ENCODE measurements around the gene GREB1L. TPM values are rescaled to one million over a fixed set of nuclear protein-coding genes. Genes with fewer than 3 reads are reported as not detected.

The GREB1L gene
- polyA plus RNA-seq, 1 experiment, result 2.7 TPM

- CTCF ChIA-PET, result interaction anchor here (0.6 to 3.2 kb wide), 6 partner anchors 11 to 307 kb away, joined by 3 to 17 read pairs (median 4); partner anchors contain the start of gene ESCO1
- TF ChIP-seq CTCF (IDR thresholded peaks at IDR 0.05; ENCODE audit: insufficient read depth, low read depth, low read length), result no peak
- POLR2A ChIA-PET, result no interaction called here
- no peak for DNase-seq (ENCODE audit: low read depth)
- H3K36me3 ChIP-seq (ENCODE audit: control insufficient read depth, insufficient read depth, low read length), result no peaks in the 10 kb centered on the region; the same call in 1 of the 2 replicates
- no peak overlapping the region for H3K4me3 ChIP-seq (ENCODE audit: low read depth, low read length)
- H3K27me3 ChIP-seq (ENCODE audit: control insufficient read depth, insufficient read depth, low read length), result no peaks in the 10 kb centered on the region
Observed at GRCh38 chr18:21502661-21503060, 260.6 kb downstream of the GREB1L start.

DNA sequence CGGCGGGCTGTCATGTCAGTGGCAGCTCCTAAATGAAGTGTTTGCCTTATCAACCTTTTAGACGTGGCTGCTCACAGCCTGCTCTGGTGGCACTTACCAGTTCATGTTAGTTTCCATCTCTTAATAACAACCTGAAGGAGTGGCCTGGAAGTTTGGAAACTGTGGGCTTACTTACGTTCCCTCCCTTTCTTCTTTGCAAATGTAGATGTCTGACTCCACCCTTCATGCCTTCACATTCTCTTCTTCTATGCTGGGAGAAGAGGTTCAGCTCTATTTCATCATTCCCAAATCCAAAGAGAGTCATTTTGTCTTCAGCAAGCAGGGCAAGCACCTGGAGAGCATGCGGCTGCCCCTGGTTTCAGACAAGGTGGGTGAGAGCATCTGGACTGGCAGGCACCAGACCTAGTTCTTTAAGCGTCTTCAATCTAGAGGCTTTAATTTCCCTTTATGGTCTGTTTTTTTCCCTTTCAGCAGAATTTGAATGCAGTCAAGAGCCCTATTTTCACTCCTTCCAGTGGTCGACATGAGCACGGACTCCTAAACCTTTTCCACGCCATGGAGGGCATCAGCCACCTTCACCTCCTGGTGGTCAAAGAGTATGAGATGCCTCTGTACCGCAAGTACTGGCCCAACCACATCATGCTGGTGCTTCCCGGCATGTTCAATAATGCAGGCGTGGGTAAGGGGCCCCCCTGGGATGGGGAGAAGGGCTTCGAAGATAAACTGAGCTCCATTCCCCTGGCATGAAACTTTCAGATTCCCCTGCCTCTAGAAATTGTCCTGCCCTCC is 266.1 kb downstream of the GREB1L start:
- no peaks in the 10 kb centered on the region for H3K27me3 ChIP-seq (ENCODE audit: control insufficient read depth, insufficient read depth, low read length)
- H3K4me3 ChIP-seq (ENCODE audit: low read depth, low read length), result no peak overlapping the region
- ChIA-PET CTCF (interaction anchor here (1.0 to 1.2 kb wide), 2 partner anchors 11 to 314 kb away, joined by 3 read pairs; no protein-coding TSS in a partner anchor), POLR2A (no interaction called here)
- TF ChIP-seq CTCF (IDR thresholded peaks at IDR 0.05; ENCODE audit: insufficient read depth, low read depth, low read length), result no peak
- no peaks in the 10 kb centered on the region; the same call in 1 of the 2 replicates for H3K36me3 ChIP-seq (ENCODE audit: control insufficient read depth, insufficient read depth, low read length)
- DNase-seq (ENCODE audit: low read depth), result no peak

DNA sequence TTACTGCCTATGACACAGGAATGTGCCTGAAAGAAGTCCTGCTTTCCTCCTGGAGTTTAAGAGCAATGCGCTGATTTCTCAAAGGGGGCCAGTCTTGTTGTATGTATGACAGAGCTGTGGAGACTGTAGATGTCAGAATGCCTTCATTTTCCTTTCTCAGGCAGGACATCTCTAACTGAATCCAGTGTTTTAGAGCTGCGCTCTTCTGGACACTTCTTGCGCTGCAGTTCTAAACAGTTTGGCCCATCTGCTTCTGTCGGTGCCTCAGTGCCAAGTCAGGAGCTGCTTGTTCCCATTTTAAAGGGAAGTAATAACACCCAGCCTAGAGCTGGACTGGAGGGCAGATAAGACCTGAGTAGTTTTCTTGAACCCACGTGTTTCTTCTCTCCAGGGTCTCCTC is 267.0 kb downstream of the GREB1L start:
- TF ChIP-seq CTCF (IDR thresholded peaks at IDR 0.05; ENCODE audit: insufficient read depth, low read depth, low read length), result no peak
- CTCF ChIA-PET, result interaction anchor here (0.7 to 1.0 kb wide), 2 partner anchors 10 to 314 kb away, joined by 3 read pairs; no protein-coding TSS in a partner anchor
- Histone ChIP-seq H3K27me3 (ENCODE audit: control insufficient read depth, insufficient read depth, low read length) (no peaks in the 10 kb centered on the region), H3K4me3 (ENCODE audit: low read depth, low read length) (no peak overlapping the region), H3K36me3 (ENCODE audit: control insufficient read depth, insufficient read depth, low read length) (no peaks in the 10 kb centered on the region; the same call in 1 of the 2 replicates)
- POLR2A ChIA-PET, result no interaction called here
- no peak for DNase-seq (ENCODE audit: low read depth)

DNA sequence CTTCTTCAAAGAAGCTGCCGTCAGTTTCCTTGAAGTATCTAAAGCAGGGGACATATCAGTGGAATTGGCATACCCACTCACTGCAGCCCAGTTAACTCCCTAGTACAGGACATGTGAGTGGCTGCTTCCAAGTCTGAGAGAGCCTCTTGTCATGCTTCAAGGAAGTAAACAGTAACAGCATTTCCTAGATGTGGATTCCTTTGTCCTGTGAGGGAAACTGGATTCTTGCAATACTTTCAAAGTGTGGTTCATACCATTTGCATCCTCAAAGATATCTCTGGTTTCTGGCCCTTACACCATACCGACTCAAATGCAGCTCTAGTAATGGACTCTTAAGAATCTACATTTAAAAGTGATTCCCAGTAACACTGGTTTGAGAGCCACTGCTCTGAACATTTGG is 271.3 kb downstream of the GREB1L start:
- POLR2A ChIA-PET, result no interaction called here
- no peak for TF ChIP-seq CTCF (IDR thresholded peaks at IDR 0.05; ENCODE audit: insufficient read depth, low read depth, low read length)
- CTCF ChIA-PET, result interaction anchor here (0.7 to 0.8 kb wide), 2 partner anchors 10 to 21 kb away, joined by 3 read pairs; no protein-coding TSS in a partner anchor

GRCh38 chr18:21513741-21514140 is 271.7 kb downstream of the GREB1L start:
- ChIA-PET CTCF (interaction anchor here (0.7 to 0.8 kb wide), 2 partner anchors 11 to 21 kb away, joined by 3 read pairs; no protein-coding TSS in a partner anchor), POLR2A (no interaction called here)
- no peak overlapping the region for H3K4me3 ChIP-seq (ENCODE audit: low read depth, low read length)
- H3K36me3 ChIP-seq (ENCODE audit: control insufficient read depth, insufficient read depth, low read length), result no peaks in the 10 kb centered on the region
- DNase-seq (ENCODE audit: low read depth), result no peak
- H3K27me3 ChIP-seq (ENCODE audit: control insufficient read depth, insufficient read depth, low read length), result no peaks in the 10 kb centered on the region
- no peak for TF ChIP-seq CTCF (IDR thresholded peaks at IDR 0.05; ENCODE audit: insufficient read depth, low read depth, low read length)

More for the DNA sequence above, 271.3 kb downstream of the GREB1L start:
- Histone ChIP-seq H3K36me3 (ENCODE audit: control insufficient read depth, insufficient read depth, low read length) (no peaks in the 10 kb centered on the region), H3K27me3 (ENCODE audit: control insufficient read depth, insufficient read depth, low read length) (no peaks in the 10 kb centered on the region), H3K4me3 (ENCODE audit: low read depth, low read length) (no peak overlapping the region)
- DNase-seq (ENCODE audit: low read depth), result no peak
